Activated CD8-positive, alpha-beta T cell treated with anti-CD3 and anti-CD28 coated beads for 36 hours (primary cell): ENCODE data around the gene NTN5. TPM values are rescaled to one million over a fixed set of nuclear protein-coding genes. Genes with fewer than 3 reads are reported as not detected.

Source experiments
- ATAC-seq: fragments of 200-7000 bp; cut with Tn5 transposase; one replicate; pipeline ENCODE4 v1.10.0; 2021; ENCODE audit warnings: mild to moderate bottlenecking, moderate library complexity
- CTCF ChIA-PET: fragments of 350-600 bp; sonication (Branson Sonifier 250); formaldehyde crosslinking; loops from one replicate; lab custom pipeline; 2021; ENCODE audit warnings: antibody characterized with exemption; lab: Charles Lee
- POLR2A ChIA-PET: fragments of 350-600 bp; sonication (Branson Sonifier 250); formaldehyde crosslinking; loops from one replicate; lab custom pipeline; 2021; ENCODE audit warnings: antibody characterized with exemption; lab: Charles Lee
- DNase-seq: peaks from one replicate; pipeline ENCODE4 v3.0.0-alpha.2; 2020
- H3K27ac Mint-ChIP-seq: one replicate; pipeline ENCODE4 v1.8.0; 2021; ENCODE audit warnings: mild to moderate bottlenecking, mixed read lengths
- H3K27me3 Mint-ChIP-seq: one replicate; pipeline ENCODE4 v1.8.0; 2021; ENCODE audit warnings: mixed read lengths
- H3K36me3 Mint-ChIP-seq: one replicate; pipeline ENCODE4 v1.8.0; 2021; ENCODE audit warnings: low read depth, mixed read lengths
- H3K4me1 Mint-ChIP-seq: one replicate; pipeline ENCODE4 v1.8.0; 2021; ENCODE audit warnings: low read depth, mixed read lengths
- H3K4me3 Mint-ChIP-seq: one replicate; pipeline ENCODE4 v1.8.0; 2021; ENCODE audit warnings: mild to moderate bottlenecking, moderate library complexity, mixed read lengths
- H3K9me3 Mint-ChIP-seq: one replicate; pipeline ENCODE4 v1.8.0; 2021; ENCODE audit warnings: mixed read lengths
- intact Hi-C: fragments of 100-400 bp; cut with micrococcal nuclease; formaldehyde crosslinking; loops from one replicate; pipeline ENCODE4 v1.10.0; 2022
- total RNA-seq, 2 experiments: library from RNA; stranded (reverse); gene quantifications; one replicate each; pipeline ENCODE4 v1.2.3, GENCODE V29; 2021
- TF ChIP-seq, protein P1 (sequence below): fragments of 200-600 bp; IDR thresholded peaks from one replicate; pipeline ENCODE4 v1.8.0; 2022; ENCODE audit warnings: antibody characterized with exemption, mild to moderate bottlenecking

Gene NTN5
- total RNA-seq, 2 experiments from 2014 or later: 0.16 to 0.83 TPM

DNA sequence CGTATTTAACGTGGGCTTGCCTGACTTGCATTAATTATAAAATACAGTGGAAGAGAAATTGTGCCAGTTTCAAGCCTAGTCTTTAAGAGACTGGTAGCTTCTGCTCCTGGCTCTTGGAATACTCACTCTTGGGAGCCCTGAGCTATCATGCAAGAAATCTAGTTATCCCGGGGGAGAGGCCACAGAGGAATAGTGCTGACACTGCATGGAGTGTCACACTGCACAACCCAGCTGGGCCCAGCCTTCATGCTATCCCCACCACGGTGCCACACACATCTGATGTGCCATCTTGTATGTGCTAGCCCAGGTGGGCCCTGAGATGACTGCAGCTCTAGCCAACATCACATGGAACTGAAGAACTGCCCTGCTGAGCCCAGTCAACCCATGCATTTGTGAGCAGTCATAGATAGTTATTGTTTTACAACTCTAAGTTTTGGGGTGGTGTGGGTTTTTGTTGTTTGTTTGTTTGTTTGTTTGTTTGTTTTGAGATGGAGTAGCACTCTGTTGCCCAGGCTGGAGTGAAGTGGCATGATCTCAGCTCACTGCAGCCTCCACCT lies 38.4 kb upstream of the NTN5 start:
- Mint-ChIP-seq H3K27me3 (no peaks in the 10 kb centered on the region), H3K36me3 (no peaks in the 10 kb centered on the region), H3K9me3 (peaks cover 4% of the 10 kb centered on the region), H3K4me1 (peaks cover 8% of the 10 kb centered on the region), H3K4me3 (no peak overlapping the region), H3K27ac (no peak overlapping the region)
- DNase-seq: no peak
- ATAC-seq: no peak
- ChIA-PET POLR2A (no interaction called here), CTCF (interaction anchor here (0.8 kb wide), 1 partner anchor 35 kb away, joined by 3 read pairs; no protein-coding TSS in a partner anchor)
- intact Hi-C loops: no loop called here
- TF ChIP-seq, protein P1, sequence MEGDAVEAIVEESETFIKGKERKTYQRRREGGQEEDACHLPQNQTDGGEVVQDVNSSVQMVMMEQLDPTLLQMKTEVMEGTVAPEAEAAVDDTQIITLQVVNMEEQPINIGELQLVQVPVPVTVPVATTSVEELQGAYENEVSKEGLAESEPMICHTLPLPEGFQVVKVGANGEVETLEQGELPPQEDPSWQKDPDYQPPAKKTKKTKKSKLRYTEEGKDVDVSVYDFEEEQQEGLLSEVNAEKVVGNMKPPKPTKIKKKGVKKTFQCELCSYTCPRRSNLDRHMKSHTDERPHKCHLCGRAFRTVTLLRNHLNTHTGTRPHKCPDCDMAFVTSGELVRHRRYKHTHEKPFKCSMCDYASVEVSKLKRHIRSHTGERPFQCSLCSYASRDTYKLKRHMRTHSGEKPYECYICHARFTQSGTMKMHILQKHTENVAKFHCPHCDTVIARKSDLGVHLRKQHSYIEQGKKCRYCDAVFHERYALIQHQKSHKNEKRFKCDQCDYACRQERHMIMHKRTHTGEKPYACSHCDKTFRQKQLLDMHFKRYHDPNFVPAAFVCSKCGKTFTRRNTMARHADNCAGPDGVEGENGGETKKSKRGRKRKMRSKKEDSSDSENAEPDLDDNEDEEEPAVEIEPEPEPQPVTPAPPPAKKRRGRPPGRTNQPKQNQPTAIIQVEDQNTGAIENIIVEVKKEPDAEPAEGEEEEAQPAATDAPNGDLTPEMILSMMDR: no peak

DNA sequence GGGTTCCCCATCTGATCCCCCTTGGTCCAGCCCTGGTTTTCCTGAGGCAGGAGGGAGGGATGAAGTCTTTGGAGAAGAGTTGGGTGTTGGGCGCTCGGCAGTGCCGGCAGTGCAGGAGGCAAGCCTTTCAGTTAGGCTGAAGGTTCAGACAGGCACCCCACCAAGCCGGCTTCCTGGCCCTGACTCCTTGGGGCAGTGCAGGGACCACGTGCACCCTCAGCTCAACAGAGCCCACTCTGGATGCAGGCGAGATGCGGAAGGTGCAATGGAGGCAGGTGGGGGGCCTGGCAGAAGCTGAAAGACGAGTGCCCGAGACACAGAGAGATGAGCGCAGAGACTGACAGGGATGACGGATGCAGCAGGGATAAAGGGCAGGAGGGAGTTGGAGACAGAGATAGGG lies 35.7 kb upstream of the NTN5 start:
- TF ChIP-seq, protein P1: no peak
- intact Hi-C loops: no loop called here
- H3K36me3 Mint-ChIP-seq: peaks cover 5% of the 10 kb centered on the region
- ATAC-seq (no peak), DNase-seq (no peak)
- no peak overlapping the region for H3K4me3 Mint-ChIP-seq
- ChIA-PET POLR2A (no interaction called here), CTCF (no interaction called here)
- no peaks in the 10 kb centered on the region for H3K27me3 Mint-ChIP-seq
- no peaks in the 10 kb centered on the region for H3K4me1 Mint-ChIP-seq
- H3K27ac Mint-ChIP-seq: no peak overlapping the region
- peaks cover 4% of the 10 kb centered on the region for H3K9me3 Mint-ChIP-seq

DNA sequence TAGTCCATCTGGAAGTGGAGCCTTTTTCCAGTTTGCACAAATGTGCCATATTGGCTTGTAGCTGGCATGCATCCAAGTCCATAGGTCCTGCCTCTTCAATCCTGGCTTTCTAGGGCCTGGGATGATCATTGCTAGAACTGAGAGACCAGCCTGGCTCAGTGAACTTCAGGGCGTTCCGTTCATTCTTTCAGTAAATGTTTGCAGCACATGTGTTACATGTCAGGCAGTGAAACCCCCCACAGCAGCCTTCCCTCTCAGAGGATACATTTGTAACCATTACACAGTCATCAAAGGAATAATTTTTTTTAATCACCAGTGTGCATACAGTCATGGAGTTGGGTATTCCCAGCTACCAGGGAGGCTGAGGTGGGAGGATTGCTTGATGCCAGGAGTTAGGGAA lies 32.6 kb upstream of the NTN5 start:
- Mint-ChIP-seq H3K4me1 (no peaks in the 10 kb centered on the region), H3K4me3 (no peak overlapping the region), H3K36me3 (peaks cover 14% of the 10 kb centered on the region), H3K9me3 (no peaks in the 10 kb centered on the region), H3K27ac (no peak overlapping the region), H3K27me3 (no peaks in the 10 kb centered on the region)
- no peak for DNase-seq
- intact Hi-C loops: no loop called here
- no peak for ATAC-seq
- POLR2A ChIA-PET: no interaction called here
- TF ChIP-seq, protein P1: no peak
- CTCF ChIA-PET: interaction anchor here (1.0 kb wide), 1 partner anchor 137 kb away, joined by 3 read pairs; no protein-coding TSS in a partner anchor

DNA sequence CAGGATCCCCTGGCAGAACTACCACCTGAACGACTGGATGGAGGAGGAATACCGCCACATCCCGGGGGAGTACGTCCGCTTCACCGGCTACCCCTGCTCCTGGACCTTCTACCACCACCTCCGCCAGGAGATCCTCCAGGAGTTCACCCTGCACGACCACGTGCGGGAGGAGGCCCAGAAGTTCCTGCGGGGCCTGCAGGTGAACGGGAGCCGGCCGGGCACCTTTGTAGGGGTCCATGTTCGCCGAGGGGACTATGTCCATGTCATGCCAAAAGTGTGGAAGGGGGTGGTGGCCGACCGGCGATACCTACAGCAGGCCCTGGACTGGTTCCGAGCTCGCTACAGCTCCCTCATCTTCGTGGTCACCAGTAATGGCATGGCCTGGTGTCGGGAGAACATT lies 30.5 kb upstream of the NTN5 start:
- Mint-ChIP-seq H3K27ac (no peak overlapping the region), H3K36me3 (peaks cover 14% of the 10 kb centered on the region), H3K4me3 (no peak overlapping the region), H3K9me3 (no peaks in the 10 kb centered on the region), H3K27me3 (peaks cover under 1% of the 10 kb centered on the region), H3K4me1 (no peaks in the 10 kb centered on the region)
- ChIA-PET CTCF (no interaction called here), POLR2A (no interaction called here)
- TF ChIP-seq, protein P1: no peak
- ATAC-seq: no peak
- no peak for DNase-seq
- intact Hi-C loops: no loop called here

DNA sequence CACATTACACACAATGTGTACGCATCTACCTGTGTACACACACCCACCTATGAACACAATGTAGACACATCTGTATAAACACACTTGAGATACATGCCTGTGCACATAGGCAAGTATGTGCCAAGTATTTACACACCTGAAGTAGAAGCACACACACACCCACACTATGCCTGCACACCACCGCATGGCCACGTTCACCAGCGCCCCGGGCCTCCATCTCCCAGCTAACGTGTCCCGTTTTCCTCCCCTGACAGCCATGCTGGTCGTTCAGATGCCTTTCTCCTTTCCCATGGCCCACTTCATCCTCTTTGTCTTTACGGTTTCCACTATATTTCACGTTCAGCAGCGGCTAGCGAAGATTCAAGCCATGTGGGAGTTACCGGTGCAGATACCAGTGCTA lies 29.9 kb upstream of the NTN5 start:
- H3K4me1 Mint-ChIP-seq: no peaks in the 10 kb centered on the region
- TF ChIP-seq, protein P1: no peak
- POLR2A ChIA-PET: no interaction called here
- H3K36me3 Mint-ChIP-seq: peaks cover 14% of the 10 kb centered on the region
- no peaks in the 10 kb centered on the region for H3K9me3 Mint-ChIP-seq
- DNase-seq (no peak), ATAC-seq (no peak)
- peaks cover 5% of the 10 kb centered on the region for H3K27me3 Mint-ChIP-seq
- CTCF ChIA-PET: no interaction called here
- intact Hi-C loops: no loop called here
- H3K27ac Mint-ChIP-seq: no peak overlapping the region
- H3K4me3 Mint-ChIP-seq: no peak overlapping the region
